IgD-negative memory B cell (primary cell): ENCODE measurements around the gene NAGK. TPM values are rescaled to one million over a fixed set of nuclear protein-coding genes. Genes with fewer than 3 reads are reported as not detected.
"Not testable (repeated sequence)": the region's sequence is repeated elsewhere in the genome, so short reads cannot be mapped to it uniquely, and the experiment has no call there.

Experiments
- H3K27ac Mint-ChIP-seq, 3 donors: one replicate each; pipeline ENCODE4 v1.8.0; 2020 to 2022; ENCODE audit warnings: mild to moderate bottlenecking in 3 of 3, mixed read lengths in 3 of 3, moderate library complexity in 1 of 3
- H3K27me3 Mint-ChIP-seq: one replicate; pipeline ENCODE4 v1.8.0; 2021; ENCODE audit warnings: mixed read lengths
- H3K36me3 Mint-ChIP-seq: one replicate; pipeline ENCODE4 v1.8.0; 2020; ENCODE audit warnings: mild to moderate bottlenecking, mixed read lengths
- H3K4me1 Mint-ChIP-seq, 3 donors: one replicate each; pipeline ENCODE4 v1.8.0; 2020 to 2022; ENCODE audit warnings: mixed read lengths in 3 of 3, mild to moderate bottlenecking in 1 of 3
- H3K4me3 Mint-ChIP-seq, 4 donors: one replicate each; pipeline ENCODE4 v1.8.0; 2020 to 2022; ENCODE audit warnings: mild to moderate bottlenecking in 4 of 4, mixed read lengths in 4 of 4, moderate library complexity in 3 of 4
- H3K9me3 Mint-ChIP-seq, 3 donors: one replicate each; pipeline ENCODE4 v1.8.0; 2020 to 2021; ENCODE audit warnings: mixed read lengths in 3 of 3, mild to moderate bottlenecking in 1 of 3
- polyA plus RNA-seq: library from polyadenylated mRNA; unstranded; fragments of 300-500 nt; fragmentation: Illumina TruSeq; gene quantifications from one replicate; pipeline ENCODE4 v1.2.3, GENCODE V29; 2021

Gene NAGK
- polyA plus RNA-seq, 1 donor from 2014 or later, result 121 TPM

DNA sequence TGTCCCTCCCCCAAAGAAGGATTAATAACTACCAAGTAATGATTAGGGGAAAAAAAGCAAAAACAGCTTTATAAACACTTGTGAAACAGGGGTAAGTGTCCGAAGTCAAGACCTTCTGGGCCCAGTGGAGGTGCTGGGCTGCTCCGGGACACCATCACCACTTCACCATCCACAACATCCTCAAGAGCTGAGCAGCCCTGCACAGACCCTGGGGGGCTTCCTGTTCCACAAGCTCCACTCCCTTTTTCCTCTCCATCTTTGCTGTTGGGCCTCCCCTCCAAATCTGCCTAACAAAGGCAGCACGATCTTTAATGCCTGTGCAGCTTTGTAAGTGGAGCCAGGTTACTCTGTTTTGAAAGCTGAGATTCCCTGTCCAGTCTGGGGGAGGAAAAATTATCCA is 14.8 kb downstream of the NAGK start:
- H3K36me3 Mint-ChIP-seq, H3K27me3 Mint-ChIP-seq, H3K4me3 Mint-ChIP-seq, H3K9me3 Mint-ChIP-seq, H3K27ac Mint-ChIP-seq: not testable (repeated sequence)
- peaks cover 5 to 16% (median 10%) of the 10 kb centered on the region in 3 donors for H3K4me1 Mint-ChIP-seq

DNA sequence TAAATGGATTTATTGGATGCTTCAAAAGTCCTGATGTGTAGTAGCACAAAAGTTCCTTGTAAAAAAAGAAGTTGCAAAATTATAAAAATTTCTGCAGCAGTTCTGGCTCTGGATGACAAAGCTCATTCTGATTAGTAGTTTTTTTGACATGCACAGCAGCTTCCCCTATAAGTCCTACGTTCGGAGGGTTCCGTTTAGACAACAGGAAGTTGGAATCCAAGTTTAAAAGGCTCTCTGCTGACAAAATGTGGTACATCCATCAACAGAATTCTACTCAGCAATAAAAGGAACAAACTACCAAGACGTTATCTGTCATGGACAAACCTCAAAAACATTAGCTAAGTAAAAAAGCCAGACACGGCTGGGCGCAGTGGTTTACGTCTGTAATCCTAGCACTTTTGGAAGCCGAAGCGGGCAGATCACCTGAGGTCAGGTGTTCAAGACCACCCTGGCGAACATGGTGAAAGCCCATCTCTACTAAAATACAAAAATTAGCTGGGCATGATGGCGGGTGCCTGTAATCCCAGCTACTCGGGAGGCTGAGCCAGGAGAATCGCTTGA is 15.4 kb downstream of the NAGK start:
- H3K27me3 Mint-ChIP-seq, H3K36me3 Mint-ChIP-seq, H3K27ac Mint-ChIP-seq, H3K9me3 Mint-ChIP-seq: not testable (repeated sequence)
- Mint-ChIP-seq H3K4me1 (peaks cover 5 to 16% (median 10%) of the 10 kb centered on the region in 3 donors), H3K4me3 (peak overlapping the region in 3 of 4 donors; percentile 17 to 72 (median 61))

DNA sequence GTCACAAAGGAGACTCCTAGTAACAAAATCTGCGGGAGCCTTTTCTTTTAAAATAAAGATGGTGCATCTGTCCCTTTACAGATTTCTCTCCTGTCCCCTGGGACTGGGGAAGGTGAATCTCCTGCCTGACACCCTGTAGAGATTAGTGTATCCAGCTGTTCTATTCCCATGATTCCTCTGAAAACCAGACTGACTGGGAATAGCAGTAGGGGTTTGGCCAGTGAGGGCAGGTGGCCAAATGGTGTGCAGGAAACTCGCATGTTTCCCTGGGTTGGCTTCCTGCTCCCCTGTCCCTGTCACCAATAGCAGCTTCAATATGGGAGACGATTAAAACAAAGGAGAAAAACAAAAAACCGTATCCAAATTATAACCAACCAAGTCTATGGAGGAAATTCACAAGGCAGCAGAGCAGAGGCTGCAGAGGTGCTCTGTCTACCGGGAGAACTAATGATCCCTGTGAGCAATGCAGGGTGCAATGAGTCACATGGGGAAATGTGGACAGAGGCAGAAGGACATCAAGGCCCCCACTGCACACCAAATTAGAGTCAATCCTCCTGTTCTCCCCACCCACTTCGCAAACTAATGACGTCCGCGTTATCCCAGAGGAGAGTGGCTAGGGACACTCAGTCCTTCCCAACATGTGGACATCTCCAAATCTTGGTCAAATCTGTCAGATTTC is 17.0 kb downstream of the NAGK start:
- H3K27ac Mint-ChIP-seq, H3K36me3 Mint-ChIP-seq, H3K4me3 Mint-ChIP-seq, H3K27me3 Mint-ChIP-seq, H3K9me3 Mint-ChIP-seq: not testable (repeated sequence)
- H3K4me1 Mint-ChIP-seq, result peaks cover 5 to 16% (median 10%) of the 10 kb centered on the region in 3 donors

DNA sequence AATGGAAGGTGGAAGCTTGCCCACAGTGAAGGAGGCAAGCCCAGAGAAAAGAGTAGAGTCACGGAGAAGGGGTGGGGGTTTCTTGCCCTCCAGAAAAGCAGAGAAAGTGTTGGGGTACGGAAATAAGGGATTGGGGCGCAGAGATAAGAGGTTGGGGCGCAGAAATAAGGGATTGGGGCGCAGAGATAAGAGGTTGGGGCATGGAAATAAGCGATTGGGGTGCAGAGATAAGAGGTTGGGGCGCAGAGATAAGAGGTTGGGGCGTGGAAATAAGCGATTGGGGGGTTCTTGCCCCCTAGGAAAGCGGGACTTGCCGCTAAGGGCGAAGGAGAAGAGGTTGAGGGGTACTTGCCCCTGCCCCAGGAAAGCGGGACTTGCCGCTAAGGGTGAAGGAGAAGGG is 21.0 kb downstream of the NAGK start:
- H3K27ac Mint-ChIP-seq, H3K4me1 Mint-ChIP-seq, H3K36me3 Mint-ChIP-seq, H3K4me3 Mint-ChIP-seq, H3K27me3 Mint-ChIP-seq, H3K9me3 Mint-ChIP-seq: not testable (repeated sequence)

DNA sequence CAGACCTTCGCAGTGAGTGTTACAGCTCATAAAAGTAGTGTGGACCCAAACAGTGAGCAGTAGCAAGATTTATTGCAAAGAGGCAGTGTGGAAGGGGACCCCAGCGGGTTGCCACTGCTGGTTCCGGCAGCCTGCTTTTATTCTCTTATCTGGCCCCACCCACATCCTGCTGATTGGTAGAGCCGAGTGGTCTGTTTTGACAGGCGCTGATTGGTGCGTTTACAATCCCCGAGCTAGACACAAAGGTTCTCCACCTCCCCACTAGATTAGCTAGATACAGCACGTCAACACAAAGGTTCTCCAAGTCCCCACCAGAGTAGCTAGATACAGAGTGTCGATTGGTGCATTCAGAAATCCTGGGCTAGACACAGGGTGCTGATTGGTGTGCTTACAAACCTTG is 23.4 kb downstream of the NAGK start:
- not testable (repeated sequence) for H3K9me3 Mint-ChIP-seq, H3K27ac Mint-ChIP-seq, H3K4me1 Mint-ChIP-seq, H3K27me3 Mint-ChIP-seq, H3K4me3 Mint-ChIP-seq, H3K36me3 Mint-ChIP-seq

DNA sequence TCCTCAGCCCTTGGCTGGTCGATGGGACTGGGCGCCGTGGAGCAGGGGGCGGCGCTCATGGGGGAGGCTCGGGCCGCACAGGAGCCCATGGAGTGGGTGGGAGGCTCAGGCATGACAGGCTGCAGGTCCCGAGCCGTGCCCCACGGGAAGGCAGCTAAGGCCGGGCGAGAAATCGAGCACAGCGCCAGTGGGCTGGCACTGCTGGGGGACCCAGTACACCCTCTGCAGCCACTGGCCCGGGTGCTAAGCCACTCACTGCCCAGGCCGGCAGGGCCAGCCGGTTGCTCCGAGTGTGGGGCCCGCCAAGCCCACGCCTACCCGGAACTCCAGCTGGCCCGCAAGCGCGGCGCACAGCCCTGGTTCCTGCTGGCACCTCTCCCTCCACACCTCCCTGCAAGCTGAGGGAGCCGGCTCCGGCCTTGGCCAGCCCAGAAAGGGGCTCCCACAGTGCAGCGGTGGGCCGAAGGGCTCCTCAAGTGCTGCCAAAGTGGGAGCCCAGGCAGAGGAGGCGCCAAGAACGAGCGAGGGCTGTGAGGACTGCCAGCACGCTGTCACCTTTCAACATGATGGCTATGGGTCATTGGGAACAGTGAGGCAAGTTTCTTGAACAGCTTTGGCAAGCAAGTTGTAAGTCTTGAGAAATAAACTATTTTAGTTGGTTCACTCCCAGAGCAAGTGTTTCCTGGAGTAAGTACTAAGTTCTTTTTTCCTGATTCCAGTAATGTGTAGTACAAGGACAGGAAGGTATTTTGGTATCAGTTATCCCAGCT is 24.2 kb downstream of the NAGK start:
- not testable (repeated sequence) for H3K4me1 Mint-ChIP-seq, H3K27me3 Mint-ChIP-seq, H3K27ac Mint-ChIP-seq, H3K9me3 Mint-ChIP-seq, H3K36me3 Mint-ChIP-seq
- peak overlapping the region in 1 of 4 donors; percentile 23 for H3K4me3 Mint-ChIP-seq

DNA sequence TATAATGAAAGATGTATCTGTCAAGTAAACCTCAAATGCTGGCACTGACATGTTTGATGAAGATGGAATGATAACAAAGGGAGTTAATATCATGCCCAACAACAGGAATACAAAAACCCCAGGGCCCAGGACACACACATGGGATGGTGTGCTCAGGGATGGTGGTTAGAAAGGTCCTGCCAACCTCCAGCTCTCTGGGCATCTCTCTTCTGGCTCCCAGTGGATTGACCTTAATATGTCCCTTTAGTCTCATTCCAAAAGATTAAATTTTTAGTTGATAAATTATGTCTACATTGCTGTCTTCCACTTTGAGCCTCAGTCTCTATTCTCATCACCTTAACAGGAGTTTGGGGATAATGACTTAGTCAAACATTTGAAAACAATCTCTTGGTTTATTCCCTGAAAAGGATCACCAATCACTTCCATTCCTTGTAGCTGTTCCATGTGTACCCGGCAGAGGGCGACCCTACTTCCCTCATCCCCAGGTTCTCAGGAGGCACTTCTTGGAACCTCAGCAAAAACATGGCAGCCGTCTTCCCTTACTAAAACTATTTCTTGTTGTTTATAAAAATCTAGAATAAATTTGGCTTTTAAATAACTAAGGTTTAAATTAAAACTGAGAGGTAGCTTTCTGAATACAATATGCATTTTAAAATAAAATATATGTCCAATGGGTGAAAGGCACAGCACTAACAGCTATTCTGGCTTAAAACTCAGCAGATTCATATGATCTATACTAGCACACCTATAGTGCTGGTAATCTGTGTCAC is 31.9 kb downstream of the NAGK start:
- H3K4me1 Mint-ChIP-seq, result peaks cover 0 to 2% (median 0%) of the 10 kb centered on the region in 3 donors
- H3K27ac Mint-ChIP-seq, result no peak overlapping the region
- H3K4me3 Mint-ChIP-seq, result no peak overlapping the region
- H3K36me3 Mint-ChIP-seq, result peaks cover under 1% of the 10 kb centered on the region
- peaks cover 0 to 2% (median 0%) of the 10 kb centered on the region in 3 donors for H3K9me3 Mint-ChIP-seq
- H3K27me3 Mint-ChIP-seq, result peaks cover 2% of the 10 kb centered on the region

DNA sequence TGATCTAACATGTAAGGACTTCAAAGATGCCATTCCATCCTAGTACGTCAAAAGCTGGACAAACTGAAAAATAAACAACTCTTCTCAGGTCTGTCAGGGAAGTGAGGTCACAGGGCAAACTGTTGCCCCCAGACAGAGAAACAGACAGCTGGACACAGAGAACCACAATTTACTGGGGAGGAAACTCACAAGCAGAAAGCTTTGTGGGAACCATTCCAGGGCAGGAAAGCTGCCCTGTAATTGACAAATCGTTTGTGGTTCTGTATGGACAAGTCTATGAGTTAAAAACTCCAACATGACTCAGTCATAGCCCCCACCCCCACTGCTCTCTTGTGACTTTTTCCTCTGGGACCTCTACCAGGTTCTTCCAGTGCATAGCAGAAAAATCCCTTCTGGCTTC is 33.2 kb downstream of the NAGK start:
- Mint-ChIP-seq H3K4me1 (peaks cover 0 to 2% (median 0%) of the 10 kb centered on the region in 3 donors), H3K27me3 (peaks cover 2% of the 10 kb centered on the region), H3K9me3 (peaks cover 0 to 4% (median 0%) of the 10 kb centered on the region in 3 donors), H3K27ac (no peak overlapping the region), H3K36me3 (peaks cover 2% of the 10 kb centered on the region), H3K4me3 (no peak overlapping the region)

DNA sequence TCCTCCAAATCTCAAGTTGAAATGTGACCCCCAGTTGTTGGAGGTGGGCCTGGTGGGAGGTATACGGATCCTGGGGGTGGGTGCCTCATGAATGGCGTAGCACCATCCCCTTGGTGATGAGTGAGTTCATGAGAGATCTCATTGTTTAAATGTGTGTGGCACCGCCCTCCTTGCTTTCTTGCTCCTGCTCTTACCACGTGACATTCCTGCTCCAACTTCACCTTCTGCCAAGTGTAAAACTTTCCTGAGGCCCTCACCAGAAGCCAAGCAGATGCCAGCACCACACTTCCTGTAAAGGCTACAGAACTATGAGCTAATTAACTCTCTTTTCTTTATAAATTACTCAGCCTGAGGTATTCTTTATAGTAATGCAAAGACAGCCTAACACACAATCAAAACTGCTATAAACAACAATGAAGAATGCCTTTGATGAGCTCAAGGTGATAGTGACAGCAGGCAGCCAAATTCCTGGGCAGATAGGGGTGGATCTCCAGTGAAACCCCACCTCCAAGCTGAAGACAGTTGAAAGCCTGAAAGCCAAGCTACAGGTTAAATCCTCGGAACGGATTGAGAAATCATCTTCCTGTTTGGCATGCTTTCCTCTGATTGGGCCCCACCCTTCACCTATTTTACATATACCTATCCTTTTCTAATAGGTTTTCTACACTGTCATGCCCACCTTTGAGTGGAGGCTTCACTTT is 34.7 kb downstream of the NAGK start:
- peaks cover 3% of the 10 kb centered on the region for H3K36me3 Mint-ChIP-seq
- H3K4me1 Mint-ChIP-seq, result peaks cover 0 to 2% (median 0%) of the 10 kb centered on the region in 3 donors
- no peaks in the 10 kb centered on the region for H3K27me3 Mint-ChIP-seq
- no peak overlapping the region for H3K27ac Mint-ChIP-seq
- no peak overlapping the region for H3K4me3 Mint-ChIP-seq
- peaks cover 0 to 4% (median 0%) of the 10 kb centered on the region in 3 donors for H3K9me3 Mint-ChIP-seq

DNA sequence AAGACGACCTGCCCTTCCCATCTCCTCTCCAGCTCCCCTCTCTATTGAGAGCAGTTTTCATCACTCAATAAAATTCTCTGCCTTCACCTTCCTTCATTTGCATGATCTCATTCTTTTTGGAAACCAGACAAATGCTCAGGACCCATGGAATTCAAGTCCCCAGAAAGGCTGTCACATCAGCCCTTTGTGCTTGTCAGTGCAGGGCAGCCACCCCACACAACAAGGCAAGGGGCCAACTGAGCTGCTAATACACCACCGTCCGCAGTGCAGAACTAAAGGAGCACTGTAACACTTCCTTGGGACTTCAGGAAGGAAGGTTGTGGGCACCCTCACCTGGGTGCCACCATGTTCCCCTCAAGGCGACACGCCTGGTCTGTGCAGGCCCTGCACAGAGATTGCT is 35.4 kb downstream of the NAGK start:
- Mint-ChIP-seq H3K27me3 (no peaks in the 10 kb centered on the region), H3K9me3 (peaks cover 0 to 4% (median 0%) of the 10 kb centered on the region in 3 donors), H3K4me3 (no peak overlapping the region), H3K36me3 (peaks cover 5% of the 10 kb centered on the region), H3K27ac (no peak overlapping the region), H3K4me1 (peaks cover 0 to 2% (median 0%) of the 10 kb centered on the region in 3 donors)

DNA sequence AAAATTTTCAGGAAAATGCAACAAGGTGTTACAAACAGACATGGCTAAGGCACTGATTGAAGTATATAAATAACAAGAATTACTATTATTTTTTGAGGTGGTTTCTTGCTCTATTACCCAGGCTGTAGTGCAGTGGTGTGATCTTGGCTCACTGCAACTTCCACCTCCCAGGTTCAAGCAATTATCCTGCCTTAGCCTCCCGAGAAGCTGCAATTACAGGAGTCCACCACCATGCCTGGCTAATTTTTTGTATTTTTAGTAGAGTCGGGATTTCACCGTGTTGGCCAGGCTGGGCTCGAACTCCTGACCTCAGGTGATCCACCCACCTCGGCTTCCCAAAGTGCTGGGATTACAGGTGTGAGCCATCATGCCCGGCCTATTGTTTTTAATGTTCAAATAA is 38.0 kb downstream of the NAGK start:
- not testable (repeated sequence) for H3K36me3 Mint-ChIP-seq, H3K9me3 Mint-ChIP-seq, H3K27me3 Mint-ChIP-seq, H3K27ac Mint-ChIP-seq, H3K4me1 Mint-ChIP-seq, H3K4me3 Mint-ChIP-seq

DNA sequence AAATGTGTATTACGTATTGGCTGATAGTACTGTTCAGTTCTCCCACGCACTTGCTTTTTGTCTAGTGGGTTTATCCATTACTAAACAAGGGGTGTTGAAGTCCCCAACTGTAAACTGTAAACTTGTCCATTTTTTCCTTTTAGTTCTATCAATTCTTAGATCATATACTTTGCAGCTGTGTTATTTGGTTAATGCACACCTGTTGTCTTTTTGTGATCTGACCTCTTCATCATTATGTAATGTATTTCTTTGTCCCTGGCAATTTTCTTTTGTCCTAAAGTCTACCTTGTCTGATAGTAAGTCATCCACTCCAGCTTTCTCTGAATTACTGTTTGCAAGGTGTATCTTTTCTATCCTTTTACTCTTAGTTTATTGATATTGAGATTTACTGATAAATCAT is 39.6 kb downstream of the NAGK start:
- Mint-ChIP-seq H3K27ac (peak overlapping the region in 2 of 3 donors; percentile 20 to 81), H3K27me3 (no peaks in the 10 kb centered on the region), H3K36me3 (peaks cover 11% of the 10 kb centered on the region), H3K9me3 (peaks cover 0 to 4% (median 0%) of the 10 kb centered on the region in 3 donors), H3K4me1 (no peaks in the 10 kb centered on the region), H3K4me3 (no peak overlapping the region)

DNA sequence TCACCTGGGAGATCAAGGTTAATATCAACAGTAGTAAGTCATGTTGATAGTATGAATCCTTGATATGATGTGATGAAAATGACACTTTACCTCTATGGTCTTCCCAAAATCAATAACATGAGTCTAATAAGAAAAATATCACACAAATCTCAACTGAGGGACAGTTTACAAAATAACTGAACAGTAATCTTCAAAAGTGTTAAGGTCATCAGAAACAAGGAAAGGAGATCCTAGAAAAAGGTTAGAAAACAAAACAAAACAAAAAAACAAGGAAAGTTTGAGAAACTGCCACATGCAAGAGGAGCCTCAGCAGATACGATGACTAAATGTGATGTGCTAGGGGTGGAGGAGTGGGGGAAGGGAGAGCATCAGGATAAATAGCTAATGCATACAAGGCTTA is 45.4 kb downstream of the NAGK start:
- Mint-ChIP-seq H3K36me3 (peaks cover 6% of the 10 kb centered on the region), H3K27ac (no peak overlapping the region), H3K4me3 (no peak overlapping the region)

DNA sequence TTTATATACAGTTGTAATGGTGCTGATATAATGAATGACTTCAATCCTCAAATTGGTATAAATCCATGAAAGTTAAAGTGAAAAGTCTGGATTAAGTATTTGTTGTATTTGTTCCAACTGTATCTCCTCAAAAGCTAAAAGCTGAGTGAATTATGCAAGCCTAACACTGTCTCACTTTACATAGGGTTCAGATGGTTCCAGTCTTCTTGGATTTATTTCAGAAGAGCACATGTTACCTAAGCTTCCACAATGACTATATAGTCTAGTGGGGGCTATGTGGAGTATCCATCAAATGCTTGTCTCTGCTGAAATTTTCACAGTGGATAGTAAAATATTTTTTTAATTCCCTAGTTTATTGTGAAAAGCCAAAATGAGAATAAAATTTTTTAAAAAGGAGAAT is 48.6 kb downstream of the NAGK start:
- Mint-ChIP-seq H3K36me3 (peaks cover 6% of the 10 kb centered on the region), H3K4me1 (peaks cover 0 to 3% (median 0%) of the 10 kb centered on the region in 3 donors), H3K27me3 (no peaks in the 10 kb centered on the region), H3K27ac (no peak overlapping the region), H3K4me3 (no peak overlapping the region), H3K9me3 (no peaks in the 10 kb centered on the region)

More for the DNA sequence above, 45.4 kb downstream of the NAGK start:
- H3K4me1 Mint-ChIP-seq, result no peaks in the 10 kb centered on the region
- H3K9me3 Mint-ChIP-seq, result no peaks in the 10 kb centered on the region
- no peaks in the 10 kb centered on the region for H3K27me3 Mint-ChIP-seq

DNA sequence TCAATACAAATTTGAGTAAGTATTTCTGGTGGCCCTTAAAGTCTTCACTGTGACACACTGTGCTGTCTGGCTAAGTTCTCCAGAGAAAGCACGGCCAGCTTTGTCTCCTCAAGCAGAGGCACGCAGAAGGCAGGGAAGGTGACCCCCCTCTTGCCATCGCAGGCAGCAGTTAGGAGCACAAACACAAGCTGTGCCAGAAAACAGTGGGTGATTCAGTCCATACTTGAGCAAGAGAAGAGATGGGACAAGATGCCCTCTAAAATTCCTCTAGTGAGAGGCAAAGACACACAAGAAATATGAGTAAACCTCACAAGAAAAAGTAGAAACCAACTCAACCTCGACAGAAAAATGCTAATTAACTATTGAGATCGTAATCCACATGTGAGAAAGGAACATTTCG is 51.7 kb downstream of the NAGK start:
- no peaks in the 10 kb centered on the region for H3K27me3 Mint-ChIP-seq
- peaks cover 0 to 3% (median 0%) of the 10 kb centered on the region in 3 donors for H3K4me1 Mint-ChIP-seq
- no peak overlapping the region for H3K4me3 Mint-ChIP-seq
- peaks cover 3% of the 10 kb centered on the region for H3K36me3 Mint-ChIP-seq
- no peak overlapping the region for H3K27ac Mint-ChIP-seq
- H3K9me3 Mint-ChIP-seq, result no peaks in the 10 kb centered on the region
